Left kidney (tissue), 2 donors: ENCODE results near the gene DISP3. TPM values are rescaled to one million over a fixed set of nuclear protein-coding genes. Genes with fewer than 3 reads are reported as not detected.

Experiments
- DNase-seq: peaks from one replicate; pipeline ENCODE4 v3.0.0-alpha.2; 2013
- polyA plus RNA-seq: library from polyadenylated mRNA; unstranded; fragments of 120-200 nt; gene quantifications from one replicate; pipeline ENCODE4 v1.2.1, GENCODE V29; 2013; ENCODE audit not compliant: insufficient read length

DISP3 gene
- polyA plus RNA-seq, 1 donor, result 1.3 TPM

GRCh38 chr1:11529330-11529729, 50.4 kb downstream of the DISP3 start:
- no peak for DNase-seq

- no peak for DNase-seq
These were observed 51.1 kb downstream of the DISP3 start for GRCh38 chr1:11529763-11530730.

GRCh38 chr1:11530731-11531311, 51.9 kb downstream of the DISP3 start:
- DNase-seq, result no peak

GRCh38 chr1:11531314-11531870, 52.4 kb downstream of the DISP3 start:
- no peak for DNase-seq

- no peak for DNase-seq
These were observed 53.0 kb downstream of the DISP3 start for GRCh38 chr1:11531943-11532342.

- no peak for DNase-seq
These were observed 55.1 kb downstream of the DISP3 start for GRCh38 chr1:11533790-11534787.

- no peak for DNase-seq
These were observed 55.9 kb downstream of the DISP3 start for GRCh38 chr1:11534846-11535245.

GRCh38 chr1:11535316-11535715, 56.4 kb downstream of the DISP3 start:
- no peak for DNase-seq

- no peak for DNase-seq
These were observed 57.0 kb downstream of the DISP3 start for GRCh38 chr1:11535761-11536572.

GRCh38 chr1:11536573-11537379, 57.8 kb downstream of the DISP3 start:
- DNase-seq, result no peak

GRCh38 chr1:11537380-11537764, 58.4 kb downstream of the DISP3 start:
- DNase-seq, result no peak

- no peak for DNase-seq
These were observed 59.1 kb downstream of the DISP3 start for GRCh38 chr1:11537854-11538591.

- DNase-seq, result no peak
These were observed 59.9 kb downstream of the DISP3 start for GRCh38 chr1:11538886-11539285.

GRCh38 chr1:11539850-11540772, 61.2 kb downstream of the DISP3 start:
- no peak for DNase-seq

GRCh38 chr1:11540773-11541160, 61.8 kb downstream of the DISP3 start:
- DNase-seq, result no peak

GRCh38 chr1:11541236-11541635, 62.3 kb downstream of the DISP3 start:
- no peak for DNase-seq

- DNase-seq, result no peak
These were observed 63.0 kb downstream of the DISP3 start for GRCh38 chr1:11541956-11542355.

GRCh38 chr1:11543392-11543791, 64.4 kb downstream of the DISP3 start:
- no peak for DNase-seq
